Measurements from ENCODE around the gene DDX47.

Gene DDX47

GRCh38 chr12:12853435-12853834 lies 40.3 kb downstream of the DDX47 start:
- Histone ChIP-seq H3K4me2 (ENCODE audit: low read depth, low read length, poor library complexity, severe bottlenecking) (no peak overlapping the region), H3K9ac (ENCODE audit: low read depth, low read length, poor library complexity, severe bottlenecking) (no peak overlapping the region), H3F3A (ENCODE audit: low read depth) (no peaks in the 10 kb centered on the region), H2AFZ (ENCODE audit: low read length) (no peak overlapping the region), H3K36me3 (ENCODE audit: insufficient read depth, low read length) (no peaks in the 10 kb centered on the region), H3K9me3 (ENCODE audit: insufficient read depth, low read depth, low read length) (no peaks in the 10 kb centered on the region), H3K79me2 (ENCODE audit: insufficient read depth, low read length) (no peaks in the 10 kb centered on the region), H3K4me1 (ENCODE audit: insufficient read depth, low read length, poor library complexity, severe bottlenecking) (no peaks in the 10 kb centered on the region), H3K4me3 (ENCODE audit: low read length, poor library complexity, severe bottlenecking) (no peak overlapping the region), H4K20me1 (ENCODE audit: insufficient read depth, low read length, poor library complexity, severe bottlenecking) (no peaks in the 10 kb centered on the region), H3K27me3 (ENCODE audit: insufficient read depth, low read length, poor library complexity, severe bottlenecking) (no peaks in the 10 kb centered on the region), H3K9me2 (replicated peaks; ENCODE audit: low read depth, low read length) (no peaks in the 10 kb centered on the region)
- no peak for TF ChIP-seq EZH2phosphoT487 (IDR thresholded peaks at IDR 0.05; ENCODE audit: borderline replicate concordance)
- TF ChIP-seq, protein P1, sequence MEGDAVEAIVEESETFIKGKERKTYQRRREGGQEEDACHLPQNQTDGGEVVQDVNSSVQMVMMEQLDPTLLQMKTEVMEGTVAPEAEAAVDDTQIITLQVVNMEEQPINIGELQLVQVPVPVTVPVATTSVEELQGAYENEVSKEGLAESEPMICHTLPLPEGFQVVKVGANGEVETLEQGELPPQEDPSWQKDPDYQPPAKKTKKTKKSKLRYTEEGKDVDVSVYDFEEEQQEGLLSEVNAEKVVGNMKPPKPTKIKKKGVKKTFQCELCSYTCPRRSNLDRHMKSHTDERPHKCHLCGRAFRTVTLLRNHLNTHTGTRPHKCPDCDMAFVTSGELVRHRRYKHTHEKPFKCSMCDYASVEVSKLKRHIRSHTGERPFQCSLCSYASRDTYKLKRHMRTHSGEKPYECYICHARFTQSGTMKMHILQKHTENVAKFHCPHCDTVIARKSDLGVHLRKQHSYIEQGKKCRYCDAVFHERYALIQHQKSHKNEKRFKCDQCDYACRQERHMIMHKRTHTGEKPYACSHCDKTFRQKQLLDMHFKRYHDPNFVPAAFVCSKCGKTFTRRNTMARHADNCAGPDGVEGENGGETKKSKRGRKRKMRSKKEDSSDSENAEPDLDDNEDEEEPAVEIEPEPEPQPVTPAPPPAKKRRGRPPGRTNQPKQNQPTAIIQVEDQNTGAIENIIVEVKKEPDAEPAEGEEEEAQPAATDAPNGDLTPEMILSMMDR (conservative IDR thresholded peaks at IDR 0.05; ENCODE audit: low read length): no peak

DNA sequence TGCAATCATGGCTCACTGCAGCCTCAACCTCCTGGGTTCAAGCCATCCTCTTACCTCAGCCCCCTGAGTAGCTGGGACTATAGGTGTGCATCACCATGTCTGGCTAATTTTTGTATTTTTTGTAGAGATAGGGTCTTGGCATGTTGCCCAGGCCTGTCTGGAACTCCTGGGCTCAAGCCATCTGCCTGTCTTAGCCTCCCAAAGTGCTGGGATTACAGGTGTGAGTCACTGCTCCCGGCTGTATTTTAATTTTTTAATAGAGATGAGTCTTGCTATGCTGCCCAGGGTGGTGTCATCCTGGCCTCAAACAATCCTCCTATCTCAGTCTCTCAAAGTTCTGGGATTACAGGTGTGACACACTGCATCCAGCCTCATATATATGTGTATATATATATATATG lies 46.5 kb downstream of the DDX47 start:
- Histone ChIP-seq H3K9me2 (replicated peaks; ENCODE audit: low read depth, low read length) (no peaks in the 10 kb centered on the region), H3K9ac (ENCODE audit: low read depth, low read length, poor library complexity, severe bottlenecking) (no peak overlapping the region), H3K27me3 (ENCODE audit: insufficient read depth, low read length, poor library complexity, severe bottlenecking) (no peaks in the 10 kb centered on the region), H3K4me1 (ENCODE audit: insufficient read depth, low read length, poor library complexity, severe bottlenecking) (no peaks in the 10 kb centered on the region), H3K4me2 (ENCODE audit: low read depth, low read length, poor library complexity, severe bottlenecking) (no peak overlapping the region), H3F3A (ENCODE audit: low read depth) (no peaks in the 10 kb centered on the region), H3K9me3 (ENCODE audit: insufficient read depth, low read depth, low read length) (no peaks in the 10 kb centered on the region), H4K20me1 (ENCODE audit: insufficient read depth, low read length, poor library complexity, severe bottlenecking) (no peaks in the 10 kb centered on the region), H3K79me2 (ENCODE audit: insufficient read depth, low read length) (no peaks in the 10 kb centered on the region), H3K4me3 (ENCODE audit: low read length, poor library complexity, severe bottlenecking) (no peak overlapping the region), H3K36me3 (ENCODE audit: insufficient read depth, low read length) (no peaks in the 10 kb centered on the region), H2AFZ (ENCODE audit: low read length) (no peak overlapping the region)
- TF ChIP-seq EZH2phosphoT487 (IDR thresholded peaks at IDR 0.05; ENCODE audit: borderline replicate concordance): no peak
- TF ChIP-seq, protein P1 (conservative IDR thresholded peaks at IDR 0.05; ENCODE audit: low read length): no peak

GRCh38 chr12:12864243-12864642 lies 51.1 kb downstream of the DDX47 start:
- H2AFZ ChIP-seq (ENCODE audit: low read length): no peak overlapping the region
- no peaks in the 10 kb centered on the region for H3K9me2 ChIP-seq (replicated peaks; ENCODE audit: low read depth, low read length)
- H3K4me2 ChIP-seq (ENCODE audit: low read depth, low read length, poor library complexity, severe bottlenecking): no peak overlapping the region
- H4K20me1 ChIP-seq (ENCODE audit: insufficient read depth, low read length, poor library complexity, severe bottlenecking): no peaks in the 10 kb centered on the region
- H3K36me3 ChIP-seq (ENCODE audit: insufficient read depth, low read length): no peaks in the 10 kb centered on the region
- no peaks in the 10 kb centered on the region for H3F3A ChIP-seq (ENCODE audit: low read depth)
- H3K4me3 ChIP-seq (ENCODE audit: low read length, poor library complexity, severe bottlenecking): no peak overlapping the region
- no peaks in the 10 kb centered on the region for H3K9me3 ChIP-seq (ENCODE audit: insufficient read depth, low read depth, low read length)
- no peaks in the 10 kb centered on the region for H3K27me3 ChIP-seq (ENCODE audit: insufficient read depth, low read length, poor library complexity, severe bottlenecking)
- H3K9ac ChIP-seq (ENCODE audit: low read depth, low read length, poor library complexity, severe bottlenecking): no peak overlapping the region
- H3K4me1 ChIP-seq (ENCODE audit: insufficient read depth, low read length, poor library complexity, severe bottlenecking): no peaks in the 10 kb centered on the region
- H3K79me2 ChIP-seq (ENCODE audit: insufficient read depth, low read length): no peaks in the 10 kb centered on the region
- TF ChIP-seq, protein P1 (conservative IDR thresholded peaks at IDR 0.05; ENCODE audit: low read length): no peak
- no peak for TF ChIP-seq EZH2phosphoT487 (IDR thresholded peaks at IDR 0.05; ENCODE audit: borderline replicate concordance)
